HL-60 (cell line): ENCODE measurements around the gene S100A6.

Source experiments
- CTCF ChIP-seq: IDR thresholded peaks from one replicate; pipeline ENCODE4 v1.5.1; 2011; ENCODE audit warnings: low read length, control low read depth, inconsistent platforms; ENCODE audit not compliant: insufficient read depth
- POLR2AphosphoS5 ChIP-seq: IDR thresholded peaks from 2 replicates; pipeline ENCODE4 v1.6.1; 2012; ENCODE audit warnings: low read depth

- TF ChIP-seq CTCF (no peak), POLR2AphosphoS5 (no peak)
Observed at GRCh38 chr1:153550827-153551500, 15.2 kb upstream of the S100A6 start.
